Spleen (tissue), 11 donors: ENCODE measurements around the gene SETD1B. TPM values are rescaled to one million over a fixed set of nuclear protein-coding genes. Genes with fewer than 3 reads are reported as not detected.

Experiments used
- DNase-seq: peaks from one replicate; pipeline ENCODE4 v3.0.0-alpha.2; 2020
- H3K27ac ChIP-seq, 8 donors: fragments of 200-600 bp; sonication (generic) in 7 of 8; 1 replicate in 4 of 8; 2 replicates in 4 of 8; pipeline versions ENCODE4 v1.5.0 to v1.8.0; 2016 to 2021; ENCODE audit warnings: inconsistent platforms in 4 of 8, mild to moderate bottlenecking in 4 of 8, moderate library complexity in 1 of 8
- H3K27me3 ChIP-seq, 7 donors: fragments of 200-600 bp; sonication (generic) in 6 of 7; replicated peaks in 1 of 7; 1 replicate in 4 of 7; 2 replicates in 3 of 7; pipeline versions ENCODE4 v1.5.0 to v1.8.0; 2016 to 2021; ENCODE audit warnings: inconsistent platforms in 3 of 7, mild to moderate bottlenecking in 1 of 7
- H3K36me3 ChIP-seq, 6 donors: fragments of 200-600 bp; sonication (generic) in 5 of 6; 1 replicate in 4 of 6; 2 replicates in 2 of 6; pipeline versions ENCODE4 v1.5.0 to v1.8.0; 2016 to 2021; ENCODE audit warnings: inconsistent platforms in 2 of 6
- H3K4me1 ChIP-seq, 6 donors: fragments of 200-600 bp; sonication (generic) in 5 of 6; 1 replicate in 3 of 6; 2 replicates in 3 of 6; pipeline versions ENCODE4 v1.5.0 to v1.8.0; 2016 to 2021; ENCODE audit warnings: inconsistent platforms in 3 of 6
- H3K4me3 ChIP-seq, 8 donors: fragments of 200-600 bp; sonication (generic) in 7 of 8; 1 replicate in 4 of 8; 2 replicates in 4 of 8; pipeline versions ENCODE4 v1.5.0 to v1.8.0; 2016 to 2021; ENCODE audit warnings: inconsistent platforms in 4 of 8, mild to moderate bottlenecking in 4 of 8, moderate library complexity in 2 of 8
- H3K9me3 ChIP-seq, 8 donors: fragments of 200-600 bp; sonication (generic) in 7 of 8; 1 replicate in 4 of 8; 2 replicates in 4 of 8; pipeline versions ENCODE4 v1.5.0 to v1.8.0; 2016 to 2021; ENCODE audit warnings: inconsistent platforms in 4 of 8
- CTCF ChIP-seq, 11 experiments: fragments of 200-600 bp in 7 of 11; fragments of 450-650 bp in 4 of 11; sonication (generic) in 4 of 11; IDR thresholded peaks in 8 of 11; conservative IDR thresholded peaks in 3 of 11; 1 replicate in 7 of 11; 2 replicates in 4 of 11; pipeline versions ENCODE4 v1.4.0 to v1.8.0; 2016 to 2021; ENCODE audit warnings: antibody characterized with exemption in 11 of 11, inconsistent platforms in 4 of 11, mild to moderate bottlenecking in 1 of 11
- POLR2A ChIP-seq, 3 donors: fragments of 450-650 bp; IDR thresholded peaks; one replicate each; pipeline ENCODE4 v1.5.1; 2017; ENCODE audit warnings: antibody characterized with exemption in 3 of 3, mild to moderate bottlenecking in 1 of 3
- POLR2AphosphoS5 ChIP-seq, 3 donors: sonication (generic); formaldehyde crosslinking; IDR thresholded peaks; one replicate each; pipeline ENCODE4 v1.5.1; 2017; ENCODE audit warnings: antibody characterized with exemption in 3 of 3
- WGBS, 5 donors: extraction: QIAGEN DNeasy Blood & Tissue Kit in 3 of 5; methylation state at CpG; one replicate each; pipeline versions ENCODE4 v1.1.5 to v1.1.7; 2013 to 2018; 5-methylcytosine and 5-hydroxymethylcytosine counted together
- intact Hi-C: fragments of 100-400 bp; cut with DNase I; formaldehyde crosslinking; loops from one replicate; pipeline ENCODE4 v1.15.0; 2023; ENCODE audit warnings: low total_unique reads
- polyA plus RNA-seq, 3 donors: library from polyadenylated mRNA; stranded (reverse); fragments of 200-250 nt; gene quantifications; one replicate each; pipeline ENCODE4 v1.2.1, GENCODE V29; 2013
- total RNA-seq, 7 donors: library from RNA; depleted of rRNA in 3 of 7; stranded (reverse); fragments of >200 nt in 3 of 7; fragmentation: NEBNext Ultra II Directional in 4 of 7; extraction: Animal tissue kit (Norgen Biotek cat#: 25700) in 4 of 7; gene quantifications; one replicate each; pipeline versions ENCODE4 v1.1.0 to v1.2.1, GENCODE V29; 2016 to 2021
- donor health status: healthy with polysubstance abuse.
- donor health status: DM: no; HTN: no; CAD: no; lungs with moderate emphysema.
- donor health status: DM: no; HTN: no; CAD: no.
- donor health status: Bipolar disorder and iron deficiency.
- donor health status: healthy.
- donor health status: DM: no; HTN: no; CAD: no.
- donor health status: DM: yes; HTN: yes; CAD: no.

The SETD1B gene
- total and polyA plus RNA-seq, 10 donors, result 3.3 to 37.7 (median 22.1) TPM

- intact Hi-C loops, result no loop called here
- H3K36me3 ChIP-seq, result peaks cover 0 to 34% (median 2%) of the 10 kb centered on the region in 6 donors
- H3K27me3 ChIP-seq, result no peaks in the 10 kb centered on the region
- TF ChIP-seq POLR2AphosphoS5 (IDR thresholded peaks at IDR 0.05) (peak; percentile 97 to 99 (median 97)), CTCF (IDR thresholded peaks at IDR 0.05 in 8 of 11, conservative IDR thresholded peaks at IDR 0.05 in 3 of 11) (peak in 2 of 11 experiments; percentile 19 to 31), POLR2A (IDR thresholded peaks at IDR 0.05) (peak; percentile 94 to 98 (median 96))
- peak; percentile 97 for DNase-seq
- peak overlapping the region; percentile 99 to 100 (median 100) for H3K27ac ChIP-seq
- H3K4me1 ChIP-seq, result peaks cover 35 to 71% (median 50%) of the 10 kb centered on the region in 6 donors
- peak overlapping the region; percentile 66 to 92 (median 72) for H3K4me3 ChIP-seq
- no peaks in the 10 kb centered on the region for H3K9me3 ChIP-seq
- WGBS, 5 donors, result 0 to 1% (median 0%) methylated on average over 61 to 65 of the region's 65 CpGs
Measured at GRCh38 chr12:121802843-121803698, 738 bp upstream of the SETD1B start.

GRCh38 chr12:121804417-121805111, 755 bp downstream of the SETD1B start:
- 0 to 1% (median 1%) methylated on average over 23 to 63 of the region's 63 CpGs for WGBS, 5 donors
- Histone ChIP-seq H3K36me3 (peaks cover 0 to 38% (median 16%) of the 10 kb centered on the region in 6 donors), H3K27ac (peak overlapping the region; percentile 70 to 100 (median 100)), H3K27me3 (no peaks in the 10 kb centered on the region), H3K4me1 (peaks cover 22 to 71% (median 40%) of the 10 kb centered on the region in 6 donors), H3K9me3 (no peaks in the 10 kb centered on the region), H3K4me3 (peak overlapping the region; percentile 62 to 92 (median 68))
- intact Hi-C loops, result no loop called here
- peak; percentile 91 for DNase-seq
- TF ChIP-seq POLR2A (IDR thresholded peaks at IDR 0.05), result no peak
- TF ChIP-seq POLR2AphosphoS5 (IDR thresholded peaks at IDR 0.05), result peak in 2 of 3 donors; percentile 46 to 57

- H3K9me3 ChIP-seq, result no peaks in the 10 kb centered on the region
- WGBS, 5 donors, result 1 to 4% (median 2%) methylated on average over 44 to 45 of the region's 45 CpGs
- peak overlapping the region; percentile 70 to 100 (median 100) for H3K27ac ChIP-seq
- H3K27me3 ChIP-seq, result no peaks in the 10 kb centered on the region
- peak overlapping the region; percentile 62 to 92 (median 68) for H3K4me3 ChIP-seq
- TF ChIP-seq CTCF (IDR thresholded peaks at IDR 0.05 in 8 of 11, conservative IDR thresholded peaks at IDR 0.05 in 3 of 11) (no peak), POLR2A (IDR thresholded peaks at IDR 0.05) (no peak), POLR2AphosphoS5 (IDR thresholded peaks at IDR 0.05) (no peak)
- peaks cover 22 to 74% (median 42%) of the 10 kb centered on the region in 6 donors for H3K4me1 ChIP-seq
- intact Hi-C loops, result no loop called here
- H3K36me3 ChIP-seq, result peaks cover 0 to 47% (median 24%) of the 10 kb centered on the region in 6 donors
- peak; percentile 83 for DNase-seq
Measured at GRCh38 chr12:121805171-121806008, 1.6 kb downstream of the SETD1B start.

GRCh38 chr12:121806009-121806545, 2.3 kb downstream of the SETD1B start:
- intact Hi-C loops, result no loop called here
- Histone ChIP-seq H3K9me3 (no peaks in the 10 kb centered on the region), H3K4me3 (peak overlapping the region; percentile 62 to 92 (median 68)), H3K4me1 (peaks cover 26 to 81% (median 49%) of the 10 kb centered on the region in 6 donors), H3K27ac (peak overlapping the region; percentile 53 to 100 (median 100)), H3K27me3 (no peaks in the 10 kb centered on the region), H3K36me3 (peaks cover 0 to 54% (median 30%) of the 10 kb centered on the region in 6 donors)
- peak; percentile 86 for DNase-seq
- 2 to 7% (median 4%) methylated on average over 16 of the region's 16 CpGs for WGBS, 5 donors
- TF ChIP-seq POLR2A (IDR thresholded peaks at IDR 0.05) (no peak), POLR2AphosphoS5 (IDR thresholded peaks at IDR 0.05) (peak in 1 of 3 donors; percentile 23)
